ENCODE results near the gene SLCO3A1. TPM values are rescaled to one million over a fixed set of nuclear protein-coding genes. Genes with fewer than 3 reads are reported as not detected.

Gene SLCO3A1
- total RNA-seq, 3 donors from 2014 or later = 13.4 to 23.8 (median 14.3) TPM

DNA sequence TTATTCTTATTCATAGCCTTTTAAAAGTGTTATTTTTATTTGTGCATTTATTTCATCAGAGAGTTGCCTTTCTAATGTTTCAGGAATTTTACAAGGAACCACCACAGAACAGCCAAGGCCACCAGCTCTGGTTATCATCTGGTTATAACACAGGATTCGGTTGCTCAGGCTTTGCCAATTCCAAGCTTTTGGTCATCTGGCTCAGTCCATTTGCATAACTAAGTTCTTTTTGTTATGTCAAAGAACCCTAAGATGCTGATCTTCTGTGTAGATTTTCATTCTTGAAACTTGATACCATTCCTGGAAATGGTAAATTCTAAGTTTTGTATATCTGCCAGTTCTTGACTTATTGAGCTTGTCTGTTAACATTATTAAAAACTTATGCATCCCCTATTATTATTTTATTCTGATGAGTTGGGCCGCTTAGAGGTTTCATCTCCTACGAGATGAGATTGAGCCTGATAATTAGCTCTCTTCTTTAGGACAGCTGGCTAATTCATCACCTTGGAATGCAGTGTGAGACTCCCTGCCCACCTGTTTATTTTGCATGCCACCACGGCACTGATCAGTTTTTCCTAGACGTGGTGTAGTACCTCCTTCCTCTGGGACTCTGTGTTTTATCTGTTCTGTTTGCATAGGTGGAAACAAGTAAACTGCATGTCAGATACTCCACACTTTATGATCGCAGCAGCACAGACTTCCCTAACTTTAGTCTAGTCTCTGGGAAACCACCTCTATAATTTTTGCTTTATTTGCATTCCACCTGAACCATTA, 264.8 kb downstream of the SLCO3A1 start:
- DNase-seq = no peak
- intact Hi-C loops (cut with DNase I, micrococcal nuclease) = no loop called here
- peak; percentile 59 for ATAC-seq
- no peaks in the 10 kb centered on the region for H3K4me1 ChIP-seq (ENCODE audit: low read depth)
- H3K36me3 ChIP-seq (ENCODE audit: low read depth) = no peaks in the 10 kb centered on the region
- TF ChIP-seq, protein P1, sequence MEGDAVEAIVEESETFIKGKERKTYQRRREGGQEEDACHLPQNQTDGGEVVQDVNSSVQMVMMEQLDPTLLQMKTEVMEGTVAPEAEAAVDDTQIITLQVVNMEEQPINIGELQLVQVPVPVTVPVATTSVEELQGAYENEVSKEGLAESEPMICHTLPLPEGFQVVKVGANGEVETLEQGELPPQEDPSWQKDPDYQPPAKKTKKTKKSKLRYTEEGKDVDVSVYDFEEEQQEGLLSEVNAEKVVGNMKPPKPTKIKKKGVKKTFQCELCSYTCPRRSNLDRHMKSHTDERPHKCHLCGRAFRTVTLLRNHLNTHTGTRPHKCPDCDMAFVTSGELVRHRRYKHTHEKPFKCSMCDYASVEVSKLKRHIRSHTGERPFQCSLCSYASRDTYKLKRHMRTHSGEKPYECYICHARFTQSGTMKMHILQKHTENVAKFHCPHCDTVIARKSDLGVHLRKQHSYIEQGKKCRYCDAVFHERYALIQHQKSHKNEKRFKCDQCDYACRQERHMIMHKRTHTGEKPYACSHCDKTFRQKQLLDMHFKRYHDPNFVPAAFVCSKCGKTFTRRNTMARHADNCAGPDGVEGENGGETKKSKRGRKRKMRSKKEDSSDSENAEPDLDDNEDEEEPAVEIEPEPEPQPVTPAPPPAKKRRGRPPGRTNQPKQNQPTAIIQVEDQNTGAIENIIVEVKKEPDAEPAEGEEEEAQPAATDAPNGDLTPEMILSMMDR (IDR thresholded peaks at IDR 0.05) = no peak
- no peaks in the 10 kb centered on the region for H3K9me3 ChIP-seq
- H3K4me3 ChIP-seq = no peak overlapping the region

DNA sequence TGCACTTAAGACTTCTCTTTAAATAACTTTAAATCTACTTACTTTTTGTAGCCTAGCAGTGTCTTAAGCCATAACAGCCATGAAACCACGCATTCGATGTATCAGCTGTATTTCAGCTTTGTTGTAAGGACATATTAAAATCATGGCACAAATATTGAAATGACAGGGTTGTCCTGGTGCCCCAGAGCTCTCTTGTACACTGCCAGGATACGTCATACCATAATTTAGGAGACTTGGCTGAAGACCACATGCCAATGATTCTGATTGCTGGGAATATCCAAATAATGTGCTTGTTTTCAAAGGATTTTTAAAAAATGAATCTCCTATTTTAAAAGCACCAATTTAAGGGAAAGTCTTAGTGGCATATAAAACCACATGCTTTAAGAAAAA, 265.4 kb downstream of the SLCO3A1 start:
- intact Hi-C loops (cut with DNase I, micrococcal nuclease) = no loop called here
- no peak overlapping the region for H3K4me3 ChIP-seq

DNA sequence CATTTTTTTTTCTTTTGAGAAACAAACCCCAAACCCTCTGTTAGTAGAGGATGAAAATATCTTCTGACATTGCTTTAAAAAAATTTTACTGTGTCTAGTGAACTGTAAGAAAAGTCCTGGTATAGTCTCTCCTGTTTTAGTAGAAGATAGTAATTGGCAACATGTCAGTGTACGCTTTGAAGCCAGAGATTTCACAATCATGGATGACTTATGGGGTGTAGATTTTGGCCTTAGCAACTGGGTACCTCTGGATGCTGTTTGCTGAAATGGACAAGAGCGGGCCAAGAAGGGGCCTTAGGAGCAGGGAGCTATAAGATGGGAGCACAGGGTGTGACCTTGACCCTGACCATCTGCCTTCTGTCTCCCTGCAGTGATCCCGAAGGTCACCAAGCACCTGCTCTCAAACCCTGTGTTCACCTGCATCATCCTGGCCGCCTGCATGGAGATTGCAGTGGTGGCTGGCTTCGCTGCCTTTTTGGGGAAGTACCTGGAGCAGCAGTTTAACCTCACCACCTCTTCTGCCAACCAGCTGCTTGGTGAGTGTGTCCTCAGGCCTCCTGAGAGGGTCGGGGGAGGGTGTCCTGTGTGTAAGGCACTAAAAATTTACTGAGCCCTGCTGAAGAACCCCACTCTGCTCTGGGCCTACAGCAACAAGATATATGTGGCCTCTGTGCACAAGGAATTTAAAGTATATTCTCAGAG, 266.7 kb downstream of the SLCO3A1 start:
- no peaks in the 10 kb centered on the region for H3K36me3 ChIP-seq (ENCODE audit: low read depth)
- TF ChIP-seq, protein P1 (IDR thresholded peaks at IDR 0.05) = no peak
- no peaks in the 10 kb centered on the region for H3K4me1 ChIP-seq (ENCODE audit: low read depth)
- no peaks in the 10 kb centered on the region for H3K9me3 ChIP-seq
- no peak overlapping the region for H3K4me3 ChIP-seq
- DNase-seq (no peak), ATAC-seq (no peak)
- intact Hi-C loops (cut with DNase I, micrococcal nuclease) = no loop called here

More for the DNA sequence above, 265.4 kb downstream of the SLCO3A1 start:
- Histone ChIP-seq H3K9me3 (no peaks in the 10 kb centered on the region), H3K4me1 (ENCODE audit: low read depth) (no peaks in the 10 kb centered on the region), H3K36me3 (ENCODE audit: low read depth) (no peaks in the 10 kb centered on the region)
- no peak for DNase-seq
- TF ChIP-seq, protein P1 (IDR thresholded peaks at IDR 0.05) = no peak
- ATAC-seq = no peak

- Histone ChIP-seq H3K4me3 (no peak overlapping the region), H3K9me3 (no peaks in the 10 kb centered on the region), H3K36me3 (ENCODE audit: low read depth) (no peaks in the 10 kb centered on the region), H3K4me1 (ENCODE audit: low read depth) (no peaks in the 10 kb centered on the region)
- no peak for DNase-seq
- no peak for ATAC-seq
- TF ChIP-seq, protein P1 (IDR thresholded peaks at IDR 0.05) = no peak
- intact Hi-C loops (cut with DNase I, micrococcal nuclease) = no loop called here
These were observed 267.5 kb downstream of the SLCO3A1 start for GRCh38 chr15:92121047-92121446.

DNA sequence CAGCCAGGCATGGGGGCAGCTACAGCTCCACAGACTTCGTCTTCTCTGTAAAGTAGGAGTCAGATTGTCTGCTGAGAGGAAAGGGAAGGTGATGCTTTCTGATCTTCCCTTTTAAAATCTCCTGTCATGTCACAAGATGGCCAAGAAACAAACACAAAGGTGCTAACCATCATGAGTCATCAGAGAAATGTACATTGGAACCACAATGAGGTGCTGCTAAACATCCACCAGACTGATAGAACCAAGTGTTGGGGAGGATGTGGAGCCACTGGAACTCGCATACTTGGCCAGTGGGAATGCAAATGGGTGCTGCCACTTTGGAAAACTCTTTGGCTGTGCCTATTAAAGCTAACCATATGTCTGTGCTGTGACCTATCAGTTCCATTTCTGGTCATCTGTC, 268.8 kb downstream of the SLCO3A1 start:
- Histone ChIP-seq H3K4me1 (ENCODE audit: low read depth) (no peaks in the 10 kb centered on the region), H3K9me3 (no peaks in the 10 kb centered on the region), H3K36me3 (ENCODE audit: low read depth) (no peaks in the 10 kb centered on the region), H3K4me3 (no peak overlapping the region)
- no peak for DNase-seq
- intact Hi-C loops (cut with DNase I, micrococcal nuclease) = no loop called here
- ATAC-seq = no peak
- TF ChIP-seq, protein P1 (IDR thresholded peaks at IDR 0.05) = no peak

All from mucosa of descending colon (tissue), 3 donors.